NCI-H1436 treated with DMSO at 0.1 percent for 48 hours (cell line): ENCODE data around the gene SAP30.

Experiments used
- DNase-seq: peaks from one replicate; lab custom pipeline; 2025; lab: John Stamatoyannopoulos, UW

Gene SAP30

GRCh38 chr4:173415885-173416653 is 45.3 kb downstream of the SAP30 start:
- no peak for DNase-seq

GRCh38 chr4:173417833-173418232 is 47.1 kb downstream of the SAP30 start:
- no peak for DNase-seq

GRCh38 chr4:173418639-173419038 is 47.9 kb downstream of the SAP30 start:
- DNase-seq, result no peak

GRCh38 chr4:173420324-173420752 is 49.6 kb downstream of the SAP30 start:
- peak; percentile 13 for DNase-seq

- no peak for DNase-seq
Measured at GRCh38 chr4:173420801-173421200, 50.0 kb downstream of the SAP30 start.

- no peak for DNase-seq
Measured at GRCh38 chr4:173424899-173425805, 54.4 kb downstream of the SAP30 start.

GRCh38 chr4:173426064-173426463 is 55.3 kb downstream of the SAP30 start:
- no peak for DNase-seq
